ENCODE measurements around the gene HLA-DQA1. TPM values are rescaled to one million over a fixed set of nuclear protein-coding genes. Genes with fewer than 3 reads are reported as not detected.

Gene HLA-DQA1
- total RNA-seq, 1 experiment from 2014 or later, result not detected

Other genes starting within 250 kb of the HLA-DQA1 start
- gene BTNL2, start 230.2 kb upstream of the HLA-DQA1 start, total RNA-seq (2014; rRNA removed; shearing (Covaris generic)), result not detected in 2 replicates
- gene HLA-DRA, start 197.5 kb upstream of the HLA-DQA1 start, total RNA-seq (2014; rRNA removed; shearing (Covaris generic)), result 0.33 and 0.61 TPM in 2 replicates
- gene HLA-DRB5, start 107.1 kb upstream of the HLA-DQA1 start, total RNA-seq (2014; rRNA removed; shearing (Covaris generic)), result not detected in 2 replicates
- not detected in 2 replicates for gene HLA-DRB1, start 47.6 kb upstream of the HLA-DQA1 start, total RNA-seq (2014; rRNA removed; shearing (Covaris generic))
- gene HLA-DQB1, start 29.3 kb downstream of the HLA-DQA1 start, total RNA-seq (2014; rRNA removed; shearing (Covaris generic)), result not detected in 2 replicates
- not detected in 2 replicates for gene HLA-DQA2, start 104.0 kb downstream of the HLA-DQA1 start, total RNA-seq (2014; rRNA removed; shearing (Covaris generic))
- gene HLA-DQB2, start 126.1 kb downstream of the HLA-DQA1 start, total RNA-seq (2014; rRNA removed; shearing (Covaris generic)), result not detected in 2 replicates
- gene HLA-DOB, start 179.6 kb downstream of the HLA-DQA1 start, total RNA-seq (2014; rRNA removed; shearing (Covaris generic)), result 0.10 and 0.13 TPM in 2 replicates
- gene TAP2, start 201.3 kb downstream of the HLA-DQA1 start, total RNA-seq (2014; rRNA removed; shearing (Covaris generic)), result 89.3 and 104 TPM in 2 replicates
- gene PSMB8, start 206.6 kb downstream of the HLA-DQA1 start, total RNA-seq (2014; rRNA removed; shearing (Covaris generic)), result 46.2 and 52.4 TPM in 2 replicates
- gene TAP1, start 216.3 kb downstream of the HLA-DQA1 start, total RNA-seq (2014; rRNA removed; shearing (Covaris generic)), result 28.1 and 32.0 TPM in 2 replicates
- gene PSMB9, start 216.8 kb downstream of the HLA-DQA1 start, total RNA-seq (2014; rRNA removed; shearing (Covaris generic)), result 16.5 and 32.5 TPM in 2 replicates

Data from HT1080 (cell line).